Mammary epithelial cell (primary cell): ENCODE results near the gene PARD3.

Experiments used
- EZH2 ChIP-seq: IDR thresholded peaks from 2 replicates; pipeline ENCODE4 v1.6.1; 2012; ENCODE audit warnings: low read length, inconsistent platforms, borderline replicate concordance
- TF ChIP-seq, protein P1 (sequence below), 2 donors: IDR thresholded peaks in 1 of 2; conservative IDR thresholded peaks in 1 of 2; 2 replicates each; pipeline ENCODE4 v1.5.1; 2011 to 2012; ENCODE audit warnings: inconsistent platforms in 2 of 2, low read length in 2 of 2, mild to moderate bottlenecking in 2 of 2, control low read depth in 1 of 2, low read depth in 1 of 2; ENCODE audit not compliant: insufficient read depth in 1 of 2; ENCODE audit errors: extremely low read depth in 1 of 2

GRCh38 chr10:34434119-34434594 lies 380.9 kb downstream of the PARD3 start:
- no peak for TF ChIP-seq EZH2
- TF ChIP-seq, protein P1, sequence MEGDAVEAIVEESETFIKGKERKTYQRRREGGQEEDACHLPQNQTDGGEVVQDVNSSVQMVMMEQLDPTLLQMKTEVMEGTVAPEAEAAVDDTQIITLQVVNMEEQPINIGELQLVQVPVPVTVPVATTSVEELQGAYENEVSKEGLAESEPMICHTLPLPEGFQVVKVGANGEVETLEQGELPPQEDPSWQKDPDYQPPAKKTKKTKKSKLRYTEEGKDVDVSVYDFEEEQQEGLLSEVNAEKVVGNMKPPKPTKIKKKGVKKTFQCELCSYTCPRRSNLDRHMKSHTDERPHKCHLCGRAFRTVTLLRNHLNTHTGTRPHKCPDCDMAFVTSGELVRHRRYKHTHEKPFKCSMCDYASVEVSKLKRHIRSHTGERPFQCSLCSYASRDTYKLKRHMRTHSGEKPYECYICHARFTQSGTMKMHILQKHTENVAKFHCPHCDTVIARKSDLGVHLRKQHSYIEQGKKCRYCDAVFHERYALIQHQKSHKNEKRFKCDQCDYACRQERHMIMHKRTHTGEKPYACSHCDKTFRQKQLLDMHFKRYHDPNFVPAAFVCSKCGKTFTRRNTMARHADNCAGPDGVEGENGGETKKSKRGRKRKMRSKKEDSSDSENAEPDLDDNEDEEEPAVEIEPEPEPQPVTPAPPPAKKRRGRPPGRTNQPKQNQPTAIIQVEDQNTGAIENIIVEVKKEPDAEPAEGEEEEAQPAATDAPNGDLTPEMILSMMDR (conservative IDR thresholded peaks at IDR 0.05 in 1 of 2, IDR thresholded peaks at IDR 0.05 in 1 of 2; ENCODE audit: extremely low read depth in 1 of 2, insufficient read depth in 1 of 2, low read depth in 1 of 2, low read length in 2 of 2): no peak
